ENCODE measurements around the gene ILKAP.

DNA sequence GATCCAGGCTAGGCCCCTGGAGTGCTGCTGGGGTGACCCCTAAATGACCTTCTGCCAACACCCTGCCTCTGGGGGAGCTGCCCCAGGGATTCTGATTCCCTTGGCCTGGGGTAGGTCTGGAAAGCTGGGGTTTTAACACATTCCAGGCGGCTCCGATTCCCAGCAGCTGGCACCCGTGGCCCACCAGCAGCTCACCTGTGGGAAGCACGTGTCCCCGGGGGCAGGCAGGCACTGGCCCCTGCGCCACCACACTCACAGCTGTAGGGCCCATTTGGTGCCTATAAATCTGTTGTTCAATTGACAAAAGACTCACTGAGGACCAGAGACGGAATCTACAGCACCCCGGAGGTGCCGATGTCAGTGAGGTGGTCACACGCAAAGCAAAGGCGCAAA, 69.1 kb downstream of the ILKAP start:
- no peak for TF ChIP-seq TAF1 (IDR thresholded peaks at IDR 0.05; ENCODE audit: low read depth)
- TF ChIP-seq SMC3 (conservative IDR thresholded peaks at IDR 0.05; ENCODE audit: poor library complexity): no peak
- TF ChIP-seq, protein P1, sequence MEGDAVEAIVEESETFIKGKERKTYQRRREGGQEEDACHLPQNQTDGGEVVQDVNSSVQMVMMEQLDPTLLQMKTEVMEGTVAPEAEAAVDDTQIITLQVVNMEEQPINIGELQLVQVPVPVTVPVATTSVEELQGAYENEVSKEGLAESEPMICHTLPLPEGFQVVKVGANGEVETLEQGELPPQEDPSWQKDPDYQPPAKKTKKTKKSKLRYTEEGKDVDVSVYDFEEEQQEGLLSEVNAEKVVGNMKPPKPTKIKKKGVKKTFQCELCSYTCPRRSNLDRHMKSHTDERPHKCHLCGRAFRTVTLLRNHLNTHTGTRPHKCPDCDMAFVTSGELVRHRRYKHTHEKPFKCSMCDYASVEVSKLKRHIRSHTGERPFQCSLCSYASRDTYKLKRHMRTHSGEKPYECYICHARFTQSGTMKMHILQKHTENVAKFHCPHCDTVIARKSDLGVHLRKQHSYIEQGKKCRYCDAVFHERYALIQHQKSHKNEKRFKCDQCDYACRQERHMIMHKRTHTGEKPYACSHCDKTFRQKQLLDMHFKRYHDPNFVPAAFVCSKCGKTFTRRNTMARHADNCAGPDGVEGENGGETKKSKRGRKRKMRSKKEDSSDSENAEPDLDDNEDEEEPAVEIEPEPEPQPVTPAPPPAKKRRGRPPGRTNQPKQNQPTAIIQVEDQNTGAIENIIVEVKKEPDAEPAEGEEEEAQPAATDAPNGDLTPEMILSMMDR (IDR thresholded peaks at IDR 0.05; ENCODE audit: poor library complexity, severe bottlenecking): no peak
- TF ChIP-seq MXI1 (conservative IDR thresholded peaks at IDR 0.05; ENCODE audit: poor library complexity, severe bottlenecking): no peak
